Duodenal mucosa (tissue), 2 donors: ENCODE measurements around the gene CP.
"Not testable (repeated sequence)": the region's sequence is repeated elsewhere in the genome, so short reads cannot be mapped to it uniquely, and the experiment has no call there.

Source experiments
- H3K27ac ChIP-seq: one replicate; pipeline ENCODE4 v1.7.0; 2013; ENCODE audit warnings: low read depth, low read length
- H3K27me3 ChIP-seq, 2 donors: one replicate each; pipeline ENCODE4 v1.7.0; 2013; ENCODE audit warnings: low read length in 2 of 2, control low read depth in 1 of 2; ENCODE audit not compliant: insufficient read depth in 2 of 2, control insufficient read depth in 1 of 2
- H3K36me3 ChIP-seq, 2 donors: one replicate each; pipeline ENCODE4 v1.7.0; 2013; ENCODE audit warnings: low read length in 2 of 2, control low read depth in 1 of 2; ENCODE audit not compliant: insufficient read depth in 2 of 2, control insufficient read depth in 1 of 2
- H3K4me1 ChIP-seq, 2 donors: one replicate each; pipeline ENCODE4 v1.7.0; 2013; ENCODE audit warnings: low read length in 2 of 2, control low read depth in 1 of 2; ENCODE audit not compliant: insufficient read depth in 2 of 2, control insufficient read depth in 1 of 2
- H3K4me3 ChIP-seq, 2 donors: one replicate each; pipeline ENCODE4 v1.7.0; 2013; ENCODE audit warnings: low read length in 2 of 2, low read depth in 1 of 2
- H3K9ac ChIP-seq, 2 donors: one replicate each; pipeline ENCODE4 v1.7.0; 2013; ENCODE audit warnings: low read length in 2 of 2, low read depth in 1 of 2
- H3K9me3 ChIP-seq, 2 donors: one replicate each; pipeline ENCODE4 v1.7.0; 2013; ENCODE audit warnings: low read length in 2 of 2, control low read depth in 1 of 2; ENCODE audit not compliant: control insufficient read depth in 1 of 2

The CP gene

DNA sequence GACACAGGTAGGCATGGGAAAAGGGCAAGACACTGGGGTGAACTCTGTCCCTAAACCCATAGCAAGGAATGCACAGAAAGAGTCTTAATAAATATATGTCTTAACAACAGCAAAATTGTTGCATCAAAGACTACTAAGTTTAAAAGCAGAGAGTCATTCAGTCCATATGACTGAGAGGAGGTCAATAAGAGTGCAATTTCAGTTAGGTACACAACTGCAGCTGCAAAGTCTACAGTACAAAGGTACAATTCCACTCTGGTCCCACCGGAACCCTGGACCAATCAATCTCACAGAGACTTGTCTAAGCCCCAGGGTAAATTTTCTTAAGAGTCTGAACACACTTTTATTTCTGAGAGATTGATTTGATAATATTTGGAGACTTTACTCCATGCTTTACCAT, 6.9 kb downstream of the CP start:
- H3K36me3 ChIP-seq, result no peaks in the 10 kb centered on the region
- no peaks in the 10 kb centered on the region for H3K9me3 ChIP-seq
- no peak overlapping the region for H3K27ac ChIP-seq
- peaks cover 22 to 29% of the 10 kb centered on the region in 2 donors for H3K4me1 ChIP-seq
- no peaks in the 10 kb centered on the region for H3K27me3 ChIP-seq
- H3K9ac ChIP-seq, result no peak overlapping the region
- no peak overlapping the region for H3K4me3 ChIP-seq

DNA sequence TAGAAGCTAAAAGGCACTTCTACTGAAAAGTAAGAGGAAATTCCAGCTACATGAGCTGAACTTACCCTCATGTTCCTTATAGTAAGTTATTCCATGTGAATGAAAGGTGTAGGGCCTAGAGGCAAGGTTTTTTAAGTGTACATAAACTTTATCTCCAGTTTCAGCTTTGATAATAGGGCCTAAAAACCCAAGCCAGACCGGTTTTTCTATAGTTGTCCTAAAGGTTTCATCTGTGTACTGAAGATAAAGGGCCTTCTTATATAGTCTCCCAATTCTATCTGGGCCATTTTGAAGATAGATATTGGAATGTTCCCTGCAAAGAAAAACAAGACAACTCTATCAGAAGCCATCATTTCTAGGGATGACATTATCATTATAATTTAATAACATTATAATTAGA, 9.2 kb downstream of the CP start:
- no peak overlapping the region for H3K27ac ChIP-seq
- H3K36me3 ChIP-seq, result no peaks in the 10 kb centered on the region

DNA sequence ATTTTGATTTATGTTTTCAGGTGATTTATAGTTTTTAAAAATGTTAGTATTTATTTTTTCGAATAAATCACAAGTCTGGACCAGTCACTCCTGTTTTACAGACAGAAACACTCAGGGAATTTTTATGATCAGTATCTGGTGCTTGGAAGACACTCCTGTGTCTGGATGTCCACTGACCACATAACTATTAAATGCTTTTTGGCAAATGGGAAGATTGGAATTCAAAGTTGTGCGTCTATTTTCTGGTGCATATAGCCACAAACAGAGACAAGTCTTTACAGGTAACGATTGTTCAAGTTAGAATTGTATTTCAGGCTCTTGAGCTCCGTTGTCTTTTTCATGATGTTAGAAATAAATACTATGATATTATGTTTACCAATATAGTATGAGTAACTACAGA, 12.2 kb downstream of the CP start:
- H3K9me3 ChIP-seq, result no peaks in the 10 kb centered on the region
- H3K4me1 ChIP-seq, result peaks cover 2 to 5% of the 10 kb centered on the region in 2 donors
- no peak overlapping the region for H3K27ac ChIP-seq
- no peaks in the 10 kb centered on the region for H3K27me3 ChIP-seq
- H3K9ac ChIP-seq, result no peak overlapping the region
- H3K36me3 ChIP-seq, result no peaks in the 10 kb centered on the region
- H3K4me3 ChIP-seq, result no peak overlapping the region

More for the DNA sequence above, 9.2 kb downstream of the CP start:
- no peak overlapping the region for H3K9ac ChIP-seq
- H3K9me3 ChIP-seq, result no peaks in the 10 kb centered on the region
- no peak overlapping the region for H3K4me3 ChIP-seq
- no peaks in the 10 kb centered on the region for H3K27me3 ChIP-seq
- peaks cover 22 to 29% of the 10 kb centered on the region in 2 donors for H3K4me1 ChIP-seq

DNA sequence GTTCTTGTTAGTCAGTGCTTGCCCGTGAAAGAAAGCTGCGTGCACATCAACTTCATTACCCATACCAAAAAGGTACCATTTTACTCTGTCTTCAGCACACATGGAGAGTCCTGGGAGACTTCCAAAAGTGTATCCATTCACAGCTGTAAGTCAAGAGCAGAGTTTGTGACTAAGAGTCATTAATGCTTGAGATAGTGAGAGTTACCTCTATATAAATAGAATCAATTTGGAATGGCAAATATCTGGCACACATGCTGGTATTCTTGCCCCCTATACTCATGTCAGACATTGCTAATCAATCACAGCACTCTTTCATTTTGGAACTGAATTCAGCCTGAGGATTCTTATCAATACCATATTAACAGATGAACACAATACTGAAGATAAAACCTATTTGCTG, 14.2 kb downstream of the CP start:
- no peaks in the 10 kb centered on the region for H3K9me3 ChIP-seq
- H3K36me3 ChIP-seq, result no peaks in the 10 kb centered on the region
- no peak overlapping the region for H3K9ac ChIP-seq
- no peak overlapping the region for H3K4me3 ChIP-seq
- H3K4me1 ChIP-seq, result no peaks in the 10 kb centered on the region
- no peaks in the 10 kb centered on the region for H3K27me3 ChIP-seq
- no peak overlapping the region for H3K27ac ChIP-seq

DNA sequence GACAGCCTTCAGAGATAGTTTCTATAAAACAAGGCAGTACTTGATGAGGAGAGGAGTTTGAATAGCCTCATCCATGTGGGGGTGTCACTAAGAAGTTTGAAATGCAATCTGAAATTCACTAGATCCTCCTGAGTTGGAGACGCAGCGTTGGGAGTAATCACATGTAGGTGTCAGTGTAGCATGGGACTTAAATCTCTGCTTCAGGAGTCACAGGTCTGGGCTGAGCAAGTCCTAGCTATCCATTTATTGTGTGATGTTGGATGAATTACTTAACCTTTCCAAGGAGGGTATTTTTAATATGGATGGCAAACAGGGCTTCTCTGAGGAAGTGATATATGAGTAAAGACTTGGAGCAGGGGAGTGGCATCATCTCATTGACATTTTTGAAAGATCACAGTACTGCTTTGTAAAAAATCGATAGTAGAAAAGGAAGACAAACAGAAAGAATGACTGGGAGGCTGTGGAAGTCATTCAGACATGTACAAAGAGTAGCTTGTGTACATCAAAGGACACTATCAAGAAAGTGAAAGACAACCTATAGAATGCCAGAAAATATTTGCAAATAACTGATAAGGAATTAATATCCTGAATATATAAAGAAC, 17.1 kb downstream of the CP start:
- Histone ChIP-seq H3K27me3 (no peaks in the 10 kb centered on the region), H3K9ac (no peak overlapping the region), H3K27ac (no peak overlapping the region), H3K4me1 (no peaks in the 10 kb centered on the region), H3K4me3 (no peak overlapping the region), H3K36me3 (no peaks in the 10 kb centered on the region), H3K9me3 (no peaks in the 10 kb centered on the region)

DNA sequence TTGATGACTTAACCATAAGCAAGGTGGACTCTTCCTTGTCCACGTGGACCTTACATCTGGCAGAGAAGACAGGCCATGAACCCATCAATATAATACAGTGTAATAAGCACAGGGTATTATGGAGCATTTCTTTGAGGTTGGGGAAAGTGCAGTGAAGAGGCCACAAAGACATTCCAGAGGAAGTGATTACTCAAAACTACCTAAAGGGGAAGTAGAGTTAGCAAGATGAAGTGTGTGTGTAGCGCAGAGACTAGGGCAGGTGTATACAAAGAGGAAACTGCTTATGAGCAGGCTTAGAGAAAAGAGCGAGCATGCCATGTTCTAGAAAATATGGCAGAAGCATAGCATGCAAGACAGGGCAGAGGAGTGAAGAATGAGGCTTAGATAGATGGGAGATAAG, 17.9 kb downstream of the CP start:
- no peaks in the 10 kb centered on the region for H3K4me1 ChIP-seq
- no peak overlapping the region for H3K27ac ChIP-seq
- H3K9ac ChIP-seq, result no peak overlapping the region
- H3K27me3 ChIP-seq, result no peaks in the 10 kb centered on the region
- H3K36me3 ChIP-seq, result no peaks in the 10 kb centered on the region
- H3K9me3 ChIP-seq, result no peaks in the 10 kb centered on the region
- no peak overlapping the region for H3K4me3 ChIP-seq

DNA sequence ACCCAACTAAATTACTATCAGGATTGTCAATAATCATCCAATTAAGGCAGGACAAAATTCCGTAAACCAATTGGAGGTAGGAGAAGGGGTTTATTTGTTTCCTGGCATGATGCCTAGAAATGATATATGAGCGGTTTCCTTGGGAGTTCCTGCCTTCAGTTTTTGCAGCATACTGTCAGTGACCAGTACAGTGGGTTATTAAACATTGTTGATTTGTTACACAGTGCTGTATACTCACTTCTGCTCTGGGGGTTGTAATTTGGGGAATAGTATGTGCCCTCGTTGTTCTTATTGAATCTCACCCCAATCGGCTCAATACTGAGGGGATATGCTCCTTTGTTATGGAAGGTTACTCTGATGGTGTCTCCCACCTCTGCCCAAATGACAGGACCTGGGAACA, 22.2 kb downstream of the CP start:
- Histone ChIP-seq H3K4me3 (no peak overlapping the region), H3K9ac (no peak overlapping the region), H3K9me3 (no peaks in the 10 kb centered on the region), H3K4me1 (no peaks in the 10 kb centered on the region), H3K36me3 (no peaks in the 10 kb centered on the region), H3K27ac (no peak overlapping the region), H3K27me3 (no peaks in the 10 kb centered on the region)

DNA sequence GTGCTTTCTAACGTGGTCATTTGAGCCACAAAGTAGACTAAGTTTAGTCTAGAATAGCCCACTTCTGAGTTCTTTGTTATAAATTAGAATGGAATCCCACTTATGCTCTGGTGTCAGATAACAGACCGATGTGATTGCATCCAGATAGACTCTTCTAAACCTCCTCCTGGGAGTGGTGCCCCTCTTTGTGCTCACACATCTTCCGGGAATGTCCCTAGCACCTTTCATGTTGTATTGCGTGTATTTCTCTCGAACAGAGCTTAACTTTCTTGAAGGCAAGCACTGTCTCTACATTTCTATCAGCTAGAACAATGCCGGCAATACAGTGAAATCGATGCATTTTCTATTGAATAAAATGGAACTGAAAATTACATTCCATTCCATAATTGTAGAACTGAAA, 23.0 kb downstream of the CP start:
- Histone ChIP-seq H3K9ac (no peak overlapping the region), H3K9me3 (no peaks in the 10 kb centered on the region), H3K27ac (no peak overlapping the region), H3K27me3 (no peaks in the 10 kb centered on the region), H3K4me1 (no peaks in the 10 kb centered on the region), H3K36me3 (no peaks in the 10 kb centered on the region), H3K4me3 (no peak overlapping the region)

DNA sequence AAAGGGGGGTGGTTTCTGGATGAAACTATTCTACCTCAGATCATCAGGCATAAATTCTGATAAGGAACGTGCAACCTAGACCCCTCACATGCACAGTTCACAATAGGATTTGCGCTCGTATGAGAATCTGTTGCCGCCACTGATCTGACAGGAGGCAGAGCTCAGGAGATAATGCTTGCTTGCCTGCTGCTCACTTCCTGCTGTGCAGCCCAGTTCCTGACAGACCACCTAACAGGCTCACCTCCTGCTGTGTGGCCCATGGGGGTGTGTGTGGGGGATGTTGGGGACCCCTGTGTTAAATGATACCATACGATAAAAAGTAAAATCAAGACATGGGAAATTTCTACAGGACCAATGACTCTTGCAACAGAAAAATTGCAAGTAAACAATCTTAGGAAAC, 24.0 kb downstream of the CP start:
- Histone ChIP-seq H3K4me1 (no peaks in the 10 kb centered on the region), H3K36me3 (no peaks in the 10 kb centered on the region), H3K27me3 (no peaks in the 10 kb centered on the region), H3K4me3 (no peak overlapping the region), H3K27ac (no peak overlapping the region), H3K9ac (no peak overlapping the region), H3K9me3 (no peaks in the 10 kb centered on the region)

DNA sequence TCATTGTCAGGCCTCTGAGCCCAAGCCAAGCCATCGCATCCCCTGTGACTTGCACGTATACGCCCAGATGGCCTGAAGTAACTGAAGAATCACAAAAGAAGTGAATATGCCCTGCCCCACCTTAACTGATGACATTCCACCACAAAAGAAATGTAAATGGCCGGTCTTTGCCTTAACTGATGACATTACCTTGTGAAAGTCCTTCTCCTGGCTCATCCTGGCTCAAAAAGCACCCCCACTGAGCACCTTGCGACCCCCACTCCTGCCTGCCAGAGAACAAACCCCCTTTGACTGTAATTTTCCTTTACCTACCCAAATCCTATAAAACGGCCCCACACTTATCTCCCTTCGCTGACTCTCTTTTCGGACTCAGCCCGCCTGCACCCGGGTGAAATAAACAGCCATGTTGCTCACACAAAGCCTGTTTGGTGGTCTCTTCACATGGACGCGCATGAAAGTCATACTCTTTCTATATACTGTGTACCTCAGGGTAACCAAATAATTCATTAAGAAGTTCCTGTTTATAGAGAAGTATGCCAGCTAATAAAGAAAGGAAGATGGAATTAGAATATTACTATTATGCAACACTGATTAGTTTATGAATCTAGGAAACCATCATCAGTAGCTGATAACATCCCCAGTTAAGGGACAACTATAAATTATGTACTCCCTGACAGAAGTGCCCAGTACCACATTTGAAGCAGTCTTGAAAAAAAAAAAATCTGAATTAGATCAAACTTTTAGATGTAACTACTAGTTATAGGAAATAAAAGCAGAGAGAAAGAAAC, 24.6 kb downstream of the CP start:
- not testable (repeated sequence) for H3K9me3 ChIP-seq, H3K27me3 ChIP-seq, H3K4me3 ChIP-seq, H3K27ac ChIP-seq, H3K9ac ChIP-seq, H3K36me3 ChIP-seq, H3K4me1 ChIP-seq
